OCI-LY1 (cell line): Measurements from ENCODE around the gene PARD3B.

Source experiments
- H2AFZ ChIP-seq: fragments of 200-600 bp; sonication (generic), shearing (Covaris generic); 2 replicates; pipeline ENCODE4 v1.6.0; 2014; ENCODE audit warnings: antibody characterized with exemption, mild to moderate bottlenecking, low read length
- H3F3A ChIP-seq: fragments of 200-600 bp; sonication (generic), shearing (Covaris generic); 2 replicates; pipeline ENCODE4 v1.6.0; 2014; ENCODE audit warnings: mild to moderate bottlenecking, antibody characterized with exemption, low read length, moderate library complexity; ENCODE audit not compliant: insufficient read depth
- H3K27ac ChIP-seq: fragments of 200-600 bp; sonication (generic); 2 replicates; pipeline ENCODE4 v1.5.1; 2014; ENCODE audit warnings: low read length, mixed run types, mild to moderate bottlenecking, low read depth; ENCODE audit not compliant: poor library complexity, severe bottlenecking
- H3K27me3 ChIP-seq: fragments of 200-600 bp; sonication (generic); 2 replicates; pipeline ENCODE4 v1.6.0; 2014; ENCODE audit warnings: antibody characterized with exemption, mild to moderate bottlenecking, low read length, moderate library complexity; ENCODE audit not compliant: insufficient read depth
- H3K36me3 ChIP-seq: fragments of 200-600 bp; sonication (generic); 2 replicates; pipeline ENCODE4 v1.6.1; 2014; ENCODE audit warnings: mild to moderate bottlenecking, antibody characterized with exemption, low read length, moderate library complexity, mixed read lengths; ENCODE audit not compliant: insufficient read depth
- H3K4me1 ChIP-seq: fragments of 200-600 bp; sonication (generic); 2 replicates; pipeline ENCODE4 v1.5.1; 2014; ENCODE audit warnings: mild to moderate bottlenecking, low read length, moderate library complexity; ENCODE audit not compliant: insufficient read depth, severe bottlenecking
- H3K4me2 ChIP-seq: fragments of 200-600 bp; sonication (generic), shearing (Covaris generic); 2 replicates; pipeline ENCODE4 v1.6.1; 2014; ENCODE audit warnings: low read length
- H3K4me3 ChIP-seq: fragments of 200-600 bp; sonication (generic); 2 replicates; pipeline ENCODE4 v1.5.1; 2014; ENCODE audit warnings: low read length, low read depth, mild to moderate bottlenecking, mixed read lengths; ENCODE audit not compliant: poor library complexity, severe bottlenecking
- H3K79me2 ChIP-seq: fragments of 200-600 bp; shearing (Covaris generic); 2 replicates; pipeline ENCODE4 v1.6.1; 2016; ENCODE audit warnings: mixed run types, low read length, mixed read lengths; ENCODE audit not compliant: insufficient read depth
- H3K9ac ChIP-seq: fragments of 200-600 bp; sonication (generic), shearing (Covaris generic); 2 replicates; pipeline ENCODE4 v1.6.1; 2014; ENCODE audit warnings: mild to moderate bottlenecking, low read length, mixed read lengths
- H3K9me2 ChIP-seq: fragments of 200-600 bp; sonication (generic), shearing (Covaris generic); 2 replicates; pipeline ENCODE4 v1.6.1; 2014; ENCODE audit warnings: low read depth, mild to moderate bottlenecking, low read length, mixed read lengths
- H3K9me3 ChIP-seq: fragments of 200-600 bp; shearing (Covaris generic); 2 replicates; pipeline ENCODE4 v1.6.1; 2014; ENCODE audit warnings: low read length, mixed read lengths
- H4K20me1 ChIP-seq: fragments of 200-600 bp; sonication (generic), shearing (Covaris generic); 2 replicates; pipeline ENCODE4 v1.6.0; 2016; ENCODE audit warnings: mild to moderate bottlenecking, low read length; ENCODE audit not compliant: insufficient read depth
- CTCF ChIP-seq: fragments of 200-600 bp; sonication (generic), shearing (Covaris generic); IDR thresholded peaks from 2 replicates; pipeline ENCODE4 v1.5.1; 2017; ENCODE audit warnings: mild to moderate bottlenecking, antibody characterized with exemption, low read length, moderate library complexity, mixed read lengths
- EZH2 ChIP-seq: fragments of 200-600 bp; sonication (generic), shearing (Covaris generic); IDR thresholded peaks from 2 replicates; pipeline ENCODE4 v1.8.0; 2017; ENCODE audit warnings: borderline replicate concordance, mixed run types, mild to moderate bottlenecking, antibody characterized with exemption, low read length, moderate library complexity, mixed read lengths

Gene PARD3B

GRCh38 chr2:205465791-205466190 is 920.5 kb downstream of the PARD3B start:
- Histone ChIP-seq H3F3A (no peaks in the 10 kb centered on the region), H3K27me3 (no peaks in the 10 kb centered on the region), H3K4me2 (no peak overlapping the region), H3K9ac (no peak overlapping the region), H3K4me1 (no peaks in the 10 kb centered on the region), H3K79me2 (no peaks in the 10 kb centered on the region), H3K27ac (no peak overlapping the region), H2AFZ (no peak overlapping the region), H3K9me2 (no peaks in the 10 kb centered on the region), H3K9me3 (no peaks in the 10 kb centered on the region), H3K36me3 (no peaks in the 10 kb centered on the region), H3K4me3 (no peak overlapping the region), H4K20me1 (no peaks in the 10 kb centered on the region)
- TF ChIP-seq EZH2, result no peak

- Histone ChIP-seq H4K20me1 (no peaks in the 10 kb centered on the region), H3K79me2 (no peaks in the 10 kb centered on the region), H3F3A (no peaks in the 10 kb centered on the region), H3K9me2 (no peaks in the 10 kb centered on the region), H3K27me3 (no peaks in the 10 kb centered on the region), H2AFZ (no peak overlapping the region), H3K4me1 (no peaks in the 10 kb centered on the region), H3K36me3 (no peaks in the 10 kb centered on the region), H3K4me2 (no peak overlapping the region), H3K27ac (no peak overlapping the region), H3K9ac (no peak overlapping the region), H3K4me3 (no peak overlapping the region), H3K9me3 (no peaks in the 10 kb centered on the region)
- TF ChIP-seq EZH2 (no peak), CTCF (no peak)
Observed at GRCh38 chr2:205471776-205472175, 926.5 kb downstream of the PARD3B start.

- Histone ChIP-seq H2AFZ (no peak overlapping the region), H3K36me3 (no peaks in the 10 kb centered on the region), H3K9ac (no peak overlapping the region), H3K9me3 (no peaks in the 10 kb centered on the region), H3K4me2 (no peak overlapping the region), H3K79me2 (no peaks in the 10 kb centered on the region), H3K4me3 (no peak overlapping the region), H3K27me3 (no peaks in the 10 kb centered on the region), H3F3A (no peaks in the 10 kb centered on the region), H3K9me2 (no peaks in the 10 kb centered on the region), H4K20me1 (no peaks in the 10 kb centered on the region), H3K4me1 (no peaks in the 10 kb centered on the region), H3K27ac (no peak overlapping the region)
- TF ChIP-seq CTCF (no peak), EZH2 (no peak)
Observed at GRCh38 chr2:205473791-205474190, 928.5 kb downstream of the PARD3B start.

GRCh38 chr2:205474741-205475415 is 929.6 kb downstream of the PARD3B start:
- no peak overlapping the region for H3K9ac ChIP-seq
- no peaks in the 10 kb centered on the region for H4K20me1 ChIP-seq
- H3F3A ChIP-seq, result no peaks in the 10 kb centered on the region
- H3K4me3 ChIP-seq, result no peak overlapping the region
- no peaks in the 10 kb centered on the region for H3K36me3 ChIP-seq
- H2AFZ ChIP-seq, result no peak overlapping the region
- no peak for TF ChIP-seq CTCF
- TF ChIP-seq EZH2, result no peak
- no peak overlapping the region for H3K27ac ChIP-seq
- H3K79me2 ChIP-seq, result no peaks in the 10 kb centered on the region
- H3K27me3 ChIP-seq, result no peaks in the 10 kb centered on the region
- H3K4me1 ChIP-seq, result no peaks in the 10 kb centered on the region
- no peak overlapping the region for H3K4me2 ChIP-seq
- H3K9me2 ChIP-seq, result no peaks in the 10 kb centered on the region
- no peaks in the 10 kb centered on the region for H3K9me3 ChIP-seq
